HG02840 (cell line): ENCODE results near the gene UBN1.
"Not testable (repeated sequence)": the region's sequence is repeated elsewhere in the genome, so short reads cannot be mapped to it uniquely, and the experiment has no call there.

Experiments used
- ATAC-seq: cut with Tn5 transposase; IDR thresholded peaks from one replicate; pipeline ENCODE4 v1.9.1; 2021; ENCODE audit warnings: mild to moderate bottlenecking, moderate library complexity, moderate number of reproducible peaks; ENCODE audit not compliant: unreplicated experiment, low FRiP score

Gene UBN1

GRCh38 chr16:4882633-4883285, 35.5 kb downstream of the UBN1 start:
- no peak for ATAC-seq

GRCh38 chr16:4883501-4883900, 36.2 kb downstream of the UBN1 start:
- no peak for ATAC-seq

GRCh38 chr16:4884209-4884608, 36.9 kb downstream of the UBN1 start:
- ATAC-seq: no peak

GRCh38 chr16:4884972-4885874, 37.9 kb downstream of the UBN1 start:
- no peak for ATAC-seq

- no peak for ATAC-seq
Observed at GRCh38 chr16:4886151-4886550, 38.9 kb downstream of the UBN1 start.

- no peak for ATAC-seq
Observed at GRCh38 chr16:4888428-4889135, 41.3 kb downstream of the UBN1 start.

- ATAC-seq: no peak
Observed at GRCh38 chr16:4890026-4890425, 42.7 kb downstream of the UBN1 start.

GRCh38 chr16:4890686-4891085, 43.4 kb downstream of the UBN1 start:
- ATAC-seq: no peak

GRCh38 chr16:4891097-4891885, 44.0 kb downstream of the UBN1 start:
- ATAC-seq: no peak

GRCh38 chr16:4891886-4892216, 44.6 kb downstream of the UBN1 start:
- ATAC-seq: no peak

GRCh38 chr16:4892361-4893102, 45.3 kb downstream of the UBN1 start:
- no peak for ATAC-seq

- ATAC-seq: no peak
Observed at GRCh38 chr16:4893103-4893862, 46.0 kb downstream of the UBN1 start.

GRCh38 chr16:4894276-4895150, 47.2 kb downstream of the UBN1 start:
- ATAC-seq: no peak

- no peak for ATAC-seq
Observed at GRCh38 chr16:4895366-4895765, 48.1 kb downstream of the UBN1 start.

GRCh38 chr16:4896761-4897160, 49.5 kb downstream of the UBN1 start:
- not testable (repeated sequence) for ATAC-seq

- ATAC-seq: no peak
Observed at GRCh38 chr16:4897328-4897727, 50.0 kb downstream of the UBN1 start.

- no peak for ATAC-seq
Observed at GRCh38 chr16:4898811-4899473, 51.7 kb downstream of the UBN1 start.

- ATAC-seq: no peak
Observed at GRCh38 chr16:4899474-4899846, 52.2 kb downstream of the UBN1 start.
